HepG2 (cell line): ENCODE results near the gene TOB1. TPM values are rescaled to one million over a fixed set of nuclear protein-coding genes. Genes with fewer than 3 reads are reported as not detected.

Source experiments
- ASH2L ChIP-seq: fragments of 300-600, 200-600 bp; sonication (generic); IDR thresholded peaks from 2 replicates; pipeline ENCODE4 v1.7.0; 2017; ENCODE audit warnings: low read depth, mild to moderate bottlenecking, moderate library complexity, mixed read lengths, low read length; ENCODE audit not compliant: insufficient read length
- ATF1 ChIP-seq: IDR thresholded peaks from 2 replicates; pipeline ENCODE4 v1.6.1; 2016; ENCODE audit warnings: mild to moderate bottlenecking, control low read depth
- ATF7-NPFF ChIP-seq: sonication (generic); formaldehyde crosslinking; IDR thresholded peaks from 2 replicates; pipeline ENCODE4 v1.8.1; 2023; ENCODE audit warnings: mild to moderate bottlenecking, low read depth, missing genetic modification reagents, moderate library complexity
- CREM ChIP-seq, 2 experiments: sonication (generic) in 1 of 2; formaldehyde crosslinking in 1 of 2; IDR thresholded peaks; 2 replicates each; pipeline versions ENCODE4 v1.4.0 to v1.6.1; 2016 to 2020; ENCODE audit warnings: antibody characterized with exemption in 1 of 2, mild to moderate bottlenecking in 1 of 2, missing genetic modification reagents in 1 of 2
- ELF1 ChIP-seq: sonication (generic); formaldehyde crosslinking; IDR thresholded peaks from 2 replicates; pipeline ENCODE4 v1.4.0; 2020; ENCODE audit warnings: missing genetic modification reagents
- ETV5 ChIP-seq: IDR thresholded peaks from 2 replicates; pipeline ENCODE4 v1.6.1; 2018; ENCODE audit warnings: missing biosample characterization, missing genetic modification reagents, inconsistent platforms, borderline replicate concordance
- FOXO4 ChIP-seq: sonication (generic); formaldehyde crosslinking; conservative IDR thresholded peaks from 2 replicates; pipeline ENCODE4 v1.8.1; 2023; ENCODE audit warnings: missing genetic modification reagents
- HOXD1 ChIP-seq: sonication (generic); formaldehyde crosslinking; IDR thresholded peaks from 2 replicates; pipeline ENCODE4 v1.5.0; 2020; ENCODE audit warnings: missing genetic modification reagents
- KDM2A ChIP-seq: sonication (generic); formaldehyde crosslinking; IDR thresholded peaks from 2 replicates; pipeline ENCODE4 v1.4.0; 2020; ENCODE audit warnings: low read depth, missing genetic modification reagents, borderline replicate concordance
- LCORL ChIP-seq, 2 experiments: fragments of 450-650 bp in 1 of 2; sonication (generic) in 1 of 2; formaldehyde crosslinking in 1 of 2; IDR thresholded peaks; 2 replicates each; pipeline versions ENCODE4 v1.5.0 to v1.6.1; 2017 to 2020; ENCODE audit warnings: antibody characterized with exemption in 1 of 2, missing genetic modification reagents in 1 of 2
- MED13 ChIP-seq: sonication (generic); formaldehyde crosslinking; IDR thresholded peaks from 2 replicates; pipeline ENCODE4 v1.5.0; 2020; ENCODE audit warnings: missing genetic modification reagents
- MEIS2 ChIP-seq: sonication (generic); formaldehyde crosslinking; IDR thresholded peaks from 2 replicates; pipeline ENCODE4 v1.9.0; 2021; ENCODE audit warnings: mild to moderate bottlenecking, missing genetic modification reagents
- PHF21A ChIP-seq: sonication (generic); formaldehyde crosslinking; IDR thresholded peaks from 2 replicates; pipeline ENCODE4 v1.5.0; 2020; ENCODE audit warnings: mild to moderate bottlenecking, missing genetic modification reagents
- PHF8 ChIP-seq: sonication (generic); formaldehyde crosslinking; IDR thresholded peaks from 2 replicates; pipeline ENCODE4 v1.5.0; 2020; ENCODE audit warnings: missing genetic modification reagents
- RARG ChIP-seq: sonication (generic); formaldehyde crosslinking; IDR thresholded peaks from 2 replicates; pipeline ENCODE4 v1.4.0; 2020; ENCODE audit warnings: low read depth, mild to moderate bottlenecking, missing genetic modification reagents
- RBFOX2 ChIP-seq: fragments of 200-400 bp; formaldehyde crosslinking; IDR thresholded peaks from 2 replicates; pipeline ENCODE4 v1.6.1; 2017; ENCODE audit warnings: low read depth, mild to moderate bottlenecking, low read length
- RORA ChIP-seq: sonication (generic); formaldehyde crosslinking; IDR thresholded peaks from 2 replicates; pipeline ENCODE4 v1.5.0; 2020; ENCODE audit warnings: mild to moderate bottlenecking, missing genetic modification reagents, moderate library complexity
- RXRB ChIP-seq: IDR thresholded peaks from 2 replicates; pipeline ENCODE4 v1.6.1; 2016; ENCODE audit warnings: borderline replicate concordance, missing genetic modification reagents, missing compliant biosample characterization
- SMC3 ChIP-seq: IDR thresholded peaks from 2 replicates; pipeline ENCODE4 v1.6.1; 2011; ENCODE audit warnings: low read length, improper control_type of control experiment
- SP2 ChIP-seq: sonication (generic); formaldehyde crosslinking; IDR thresholded peaks from 2 replicates; pipeline ENCODE4 v1.5.1; 2020; ENCODE audit warnings: mild to moderate bottlenecking, missing genetic modification reagents
- SPEN ChIP-seq: sonication (generic); formaldehyde crosslinking; IDR thresholded peaks from 2 replicates; pipeline ENCODE4 v1.5.1; 2020; ENCODE audit warnings: low read depth, mild to moderate bottlenecking, missing genetic modification reagents
- TGIF2 ChIP-seq: IDR thresholded peaks from 2 replicates; pipeline ENCODE4 v1.6.1; 2016; ENCODE audit warnings: control low read depth, missing compliant biosample characterization
- ZNF335 ChIP-seq: sonication (generic); formaldehyde crosslinking; IDR thresholded peaks from 2 replicates; pipeline ENCODE4 v1.4.0; 2020; ENCODE audit warnings: missing genetic modification reagents
- ZNF574 ChIP-seq: sonication (generic); formaldehyde crosslinking; IDR thresholded peaks from 2 replicates; pipeline ENCODE4 v1.4.0; 2020; ENCODE audit warnings: missing genetic modification reagents
- ZNF580 ChIP-seq: IDR thresholded peaks from 2 replicates; pipeline ENCODE4 v1.6.1; 2016; ENCODE audit warnings: low read depth, borderline replicate concordance
- ZNF607 ChIP-seq: sonication (generic); formaldehyde crosslinking; IDR thresholded peaks from 2 replicates; pipeline ENCODE4 v1.5.1; 2020; ENCODE audit warnings: missing genetic modification reagents, mild to moderate bottlenecking, borderline replicate concordance
- polyA plus RNA-seq, 8 experiments: library from polyadenylated mRNA; depleted of rRNA in 3 of 8; stranded (reverse) in 7 of 8; unstranded in 1 of 8; fragments of >200 nt; fragmentation: Illumina TruSeq in 4 of 8; extraction: Trizol in 4 of 8; gene quantifications; 2 replicates each; pipeline versions ENCODE4 v1.2.1 to v1.2.3, GENCODE V29; 2011 to 2016; ENCODE audit warnings: low read depth in 4 of 8, missing spikeins in 1 of 8, mixed read lengths in 1 of 8; ENCODE audit not compliant: insufficient read depth in 1 of 8
- total RNA-seq, 5 experiments: library from RNA; depleted of rRNA; stranded (reverse); fragments of >200 nt; fragmentation: Illumina TruSeq; extraction: Trizol; gene quantifications; 2 replicates each; pipeline ENCODE4 v1.2.3, GENCODE V29; 2016; ENCODE audit warnings: low read depth in 1 of 5

The TOB1 gene
- total and polyA plus RNA-seq, 2 of the 13 experiments (the other 11 are each of a cell fraction or from before 2014, with no cell fraction given): 21.9 to 57.7 TPM

GRCh38 chr17:50904518-50905459 lies 38.6 kb upstream of the TOB1 start (continued):
- TF ChIP-seq TGIF2: no peak
- TF ChIP-seq ZNF335 (CRISPR knock-in tag): no peak
- no peak; the same call in 1 of the 2 replicates for TF ChIP-seq ZNF607 (CRISPR knock-in tag)
- peak; percentile 21; the same call in 1 of the 2 replicates for TF ChIP-seq ZNF574 (CRISPR knock-in tag)
- no peak for TF ChIP-seq LCORL (IDR thresholded peaks at IDR 0.05)
- TF ChIP-seq LCORL (CRISPR knock-in tag; IDR thresholded peaks at IDR 0.05): peak; percentile 81
- TF ChIP-seq RORA (CRISPR knock-in tag): no peak
- TF ChIP-seq PHF8: peak; percentile 62
- TF ChIP-seq RBFOX2: peak; percentile 90
- TF ChIP-seq RXRB (CRISPR knock-in tag): peak; percentile 90
- peak; percentile 12; the same call in 1 of the 2 replicates for TF ChIP-seq MEIS2
- 0 out of 2 replicates have a peak, but pooled peaks have one; percentile 18 for TF ChIP-seq ATF1 (CRISPR knock-in tag)
- peak; percentile 63 for TF ChIP-seq SPEN
- TF ChIP-seq HOXD1 (CRISPR knock-in tag): peak; percentile 84; the same call in 1 of the 2 replicates
- no peak for TF ChIP-seq SMC3
- peak; percentile 88; the same call in 1 of the 2 replicates for TF ChIP-seq FOXO4 (CRISPR knock-in tag)
- peak; percentile 43 for TF ChIP-seq CREM (IDR thresholded peaks at IDR 0.05)
- TF ChIP-seq CREM (CRISPR knock-in tag; IDR thresholded peaks at IDR 0.05): no peak
- TF ChIP-seq ASH2L: peak; percentile 58
- TF ChIP-seq ATF7-NPFF (CRISPR knock-in tag): peak; percentile 60; the same call in 1 of the 2 replicates
- peak; percentile 58; the same call in 1 of the 2 replicates for TF ChIP-seq ZNF580 (CRISPR knock-in tag)
- peak; percentile 35; the same call in 1 of the 2 replicates for TF ChIP-seq ETV5
- peak; percentile 55; the same call in 1 of the 2 replicates for TF ChIP-seq PHF21A (CRISPR knock-in tag)
- TF ChIP-seq SP2: no peak
- TF ChIP-seq MED13 (CRISPR knock-in tag): peak; percentile 8; the same call in 1 of the 2 replicates
- no peak for TF ChIP-seq RARG (CRISPR knock-in tag)
- 0 out of 2 replicates have a peak, but pooled peaks have one; percentile 9 for TF ChIP-seq ELF1 (CRISPR knock-in tag)
- TF ChIP-seq KDM2A (CRISPR knock-in tag): peak; percentile 19; the same call in 1 of the 2 replicates
